GM18867 (cell line): ENCODE data around the gene KCNQ2.

ENCODE experiments used
- ATAC-seq: cut with Tn5 transposase; IDR thresholded peaks from one replicate; pipeline ENCODE4 v1.9.1; 2021; ENCODE audit warnings: mild to moderate bottlenecking, moderate library complexity; ENCODE audit not compliant: unreplicated experiment

Gene KCNQ2

DNA sequence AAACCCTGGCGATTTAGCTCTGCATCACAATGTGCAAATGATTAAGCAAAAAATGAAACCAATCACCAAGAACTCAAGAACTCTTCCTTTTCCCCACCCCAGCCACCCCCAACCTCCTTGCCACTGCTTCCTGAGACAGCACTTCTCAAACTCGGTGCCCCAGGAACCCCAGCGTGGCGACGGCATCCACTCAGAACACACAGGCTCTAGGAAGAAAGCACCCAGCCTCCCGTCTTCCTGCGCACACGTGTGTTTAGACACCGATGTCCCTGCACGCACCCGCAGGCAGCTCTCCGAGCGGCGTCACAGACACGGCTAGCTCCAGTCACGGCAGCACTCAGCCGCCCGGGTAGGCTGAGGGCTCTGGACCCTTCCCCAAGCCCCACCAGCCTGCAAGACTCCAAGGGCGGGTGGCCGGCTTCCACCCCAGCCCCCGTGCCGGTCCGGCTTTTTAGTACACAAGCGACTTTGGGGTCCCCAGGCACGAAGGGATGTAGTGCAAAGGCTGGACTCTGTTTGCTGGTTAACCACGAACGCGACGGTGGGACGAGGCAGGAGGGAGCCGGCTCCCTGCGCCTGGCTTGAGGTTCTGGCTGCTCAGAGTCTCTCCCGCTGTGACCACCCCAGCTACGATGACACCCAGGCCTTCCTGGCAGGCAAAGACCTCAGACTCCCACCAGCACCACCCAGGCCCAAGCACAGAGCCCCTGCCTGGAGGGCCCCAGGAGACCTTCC lies 51.9 kb downstream of the KCNQ2 start:
- no peak for ATAC-seq

- no peak for ATAC-seq
Observed at GRCh38 chr20:63419299-63419698, 53.2 kb downstream of the KCNQ2 start.

DNA sequence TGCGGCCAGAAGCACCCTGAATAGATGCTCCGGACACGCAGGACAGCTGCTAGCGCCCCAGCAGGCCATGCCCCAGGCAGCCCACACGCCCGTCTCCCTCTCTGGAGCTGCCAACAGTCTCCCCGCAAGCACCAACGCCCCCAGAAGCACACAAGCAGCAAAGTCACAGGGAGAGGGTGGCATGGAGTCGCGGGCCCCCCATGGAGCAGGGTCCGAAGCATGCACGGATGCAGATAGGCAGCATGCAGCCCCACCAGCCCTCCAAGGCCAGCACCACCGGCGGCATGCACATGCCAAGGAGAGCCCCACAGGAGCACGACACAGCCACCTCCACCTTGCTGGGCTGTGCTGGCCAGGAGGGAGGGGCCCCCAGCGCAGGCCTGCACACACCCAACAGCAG lies 53.8 kb downstream of the KCNQ2 start:
- no peak for ATAC-seq

DNA sequence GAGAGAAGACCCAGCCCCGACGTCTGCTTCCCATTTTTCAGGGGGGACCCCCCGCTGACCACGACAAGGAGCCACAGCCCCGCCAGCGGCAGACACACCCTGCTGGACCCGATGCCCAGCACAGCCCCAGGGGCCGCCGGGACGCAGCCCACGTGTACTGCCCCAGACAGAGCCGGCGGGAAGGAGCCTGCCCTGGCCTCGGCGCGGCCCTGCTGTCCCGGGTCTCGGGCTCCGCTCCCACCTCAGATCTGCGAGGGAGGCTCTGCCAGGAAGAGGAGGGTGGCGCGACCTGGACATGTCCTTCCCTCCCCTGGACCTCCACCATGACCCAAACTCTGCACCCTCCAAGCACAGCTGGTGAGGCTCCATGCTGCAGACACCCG lies 54.7 kb downstream of the KCNQ2 start:
- ATAC-seq: no peak

DNA sequence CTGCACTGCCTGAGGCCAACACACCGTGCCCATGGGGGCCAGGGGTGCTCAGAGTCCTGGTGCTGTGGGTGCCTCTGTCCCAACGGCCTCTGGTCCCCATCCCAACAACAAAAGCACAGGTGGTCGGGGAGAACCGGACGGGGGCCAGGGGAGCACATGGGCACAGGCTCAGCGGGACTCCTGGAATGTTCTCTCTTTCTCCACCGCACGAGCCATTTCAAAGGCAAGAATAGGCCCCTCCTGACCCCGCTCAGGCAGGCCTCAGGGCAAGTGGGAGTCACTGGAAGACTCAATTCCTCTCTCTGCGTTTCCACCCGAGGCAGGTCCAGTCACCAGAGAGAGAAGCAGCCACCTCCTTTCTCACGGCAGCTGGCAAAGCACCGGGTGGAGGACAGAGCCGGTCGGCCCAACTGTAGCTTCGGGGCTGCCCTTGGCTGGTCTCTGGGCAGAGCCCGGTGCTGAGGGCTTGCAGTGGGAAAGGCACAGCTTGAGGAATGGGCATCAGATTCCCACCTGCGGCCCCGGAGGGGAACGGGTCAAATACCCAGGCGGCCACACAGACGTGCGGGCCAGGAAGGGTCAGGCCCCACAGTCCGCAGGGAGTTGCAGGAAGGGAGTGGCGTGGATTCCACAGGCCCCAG lies 55.2 kb downstream of the KCNQ2 start:
- ATAC-seq: no peak

GRCh38 chr20:63416631-63417030 lies 55.8 kb downstream of the KCNQ2 start:
- ATAC-seq: no peak

DNA sequence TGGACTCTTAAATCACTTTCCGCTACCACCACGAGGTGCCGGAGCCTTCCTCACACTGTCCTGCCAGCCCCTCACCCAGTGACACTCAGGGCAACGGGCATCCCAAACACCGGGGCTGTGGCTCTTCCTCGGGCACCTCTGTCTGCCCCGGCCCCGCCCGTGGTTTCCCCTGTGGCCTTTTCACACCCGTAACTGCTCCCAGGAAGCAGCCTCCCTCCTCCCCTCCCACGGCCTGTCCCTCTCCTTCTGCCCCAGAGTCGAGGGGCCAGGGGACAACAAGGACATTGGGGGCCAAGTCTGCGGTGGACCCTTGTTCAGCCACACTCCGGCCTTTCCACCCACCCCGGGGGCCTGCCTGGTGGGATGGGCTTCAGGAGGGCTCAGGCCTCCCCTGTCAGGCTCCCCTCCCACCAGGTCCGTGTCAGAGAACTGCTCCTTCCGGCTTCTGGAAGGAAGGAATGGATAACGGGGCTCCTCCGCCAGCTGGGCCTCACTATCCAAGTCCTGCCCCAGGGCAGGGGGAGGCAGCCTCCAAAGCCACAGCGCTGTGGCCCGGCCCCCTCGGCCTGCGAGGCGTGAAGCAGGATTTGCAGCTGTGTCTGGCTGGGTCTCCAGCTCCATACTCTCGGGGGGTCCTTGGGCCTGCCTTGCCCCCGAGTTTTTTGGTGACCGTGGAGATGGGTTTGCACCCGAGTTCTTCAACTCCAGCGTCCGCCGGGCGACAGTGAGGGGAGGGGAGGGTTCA lies 56.6 kb downstream of the KCNQ2 start:
- ATAC-seq: no peak

DNA sequence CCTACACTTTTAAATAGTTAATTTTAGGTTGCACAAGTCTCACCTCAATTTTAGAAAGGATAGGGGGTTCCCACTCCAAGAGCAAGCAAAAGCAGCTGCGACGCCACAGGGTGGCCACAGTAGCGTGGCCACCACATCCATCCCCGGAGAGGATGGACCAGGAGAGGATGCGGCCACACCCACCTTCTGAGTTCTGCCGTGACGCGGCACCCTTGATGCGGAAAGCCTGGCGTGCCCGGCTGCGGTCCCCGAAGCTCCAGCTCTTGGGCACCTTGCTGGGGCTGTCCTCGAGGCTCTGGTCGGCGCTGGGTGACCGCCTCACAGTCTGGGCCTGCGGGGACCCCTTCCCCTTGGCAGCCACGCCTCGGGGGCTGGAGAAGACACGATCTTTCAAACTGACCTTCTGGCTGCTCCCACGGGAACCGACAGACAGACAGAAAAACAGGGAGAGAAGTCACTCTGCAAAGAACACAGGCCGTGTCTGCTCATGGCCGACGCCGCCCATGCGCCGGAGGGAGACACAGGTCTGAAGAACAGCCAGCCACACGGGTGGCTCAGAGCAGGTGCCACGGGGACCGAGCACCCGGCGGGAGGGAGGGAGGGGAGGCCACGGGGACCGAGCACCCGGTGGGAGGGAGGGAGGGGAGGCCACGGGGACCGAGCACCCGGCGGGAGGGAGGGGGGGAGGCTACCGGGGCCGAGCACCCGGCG lies 57.6 kb downstream of the KCNQ2 start:
- no peak for ATAC-seq

- ATAC-seq: no peak
Observed at GRCh38 chr20:63413963-63414684, 58.3 kb downstream of the KCNQ2 start.

GRCh38 chr20:63413323-63413722 lies 59.1 kb downstream of the KCNQ2 start:
- no peak for ATAC-seq

- no peak for ATAC-seq
Observed at GRCh38 chr20:63412889-63413288, 59.6 kb downstream of the KCNQ2 start.

- no peak for ATAC-seq
Observed at GRCh38 chr20:63411898-63412631, 60.4 kb downstream of the KCNQ2 start.

DNA sequence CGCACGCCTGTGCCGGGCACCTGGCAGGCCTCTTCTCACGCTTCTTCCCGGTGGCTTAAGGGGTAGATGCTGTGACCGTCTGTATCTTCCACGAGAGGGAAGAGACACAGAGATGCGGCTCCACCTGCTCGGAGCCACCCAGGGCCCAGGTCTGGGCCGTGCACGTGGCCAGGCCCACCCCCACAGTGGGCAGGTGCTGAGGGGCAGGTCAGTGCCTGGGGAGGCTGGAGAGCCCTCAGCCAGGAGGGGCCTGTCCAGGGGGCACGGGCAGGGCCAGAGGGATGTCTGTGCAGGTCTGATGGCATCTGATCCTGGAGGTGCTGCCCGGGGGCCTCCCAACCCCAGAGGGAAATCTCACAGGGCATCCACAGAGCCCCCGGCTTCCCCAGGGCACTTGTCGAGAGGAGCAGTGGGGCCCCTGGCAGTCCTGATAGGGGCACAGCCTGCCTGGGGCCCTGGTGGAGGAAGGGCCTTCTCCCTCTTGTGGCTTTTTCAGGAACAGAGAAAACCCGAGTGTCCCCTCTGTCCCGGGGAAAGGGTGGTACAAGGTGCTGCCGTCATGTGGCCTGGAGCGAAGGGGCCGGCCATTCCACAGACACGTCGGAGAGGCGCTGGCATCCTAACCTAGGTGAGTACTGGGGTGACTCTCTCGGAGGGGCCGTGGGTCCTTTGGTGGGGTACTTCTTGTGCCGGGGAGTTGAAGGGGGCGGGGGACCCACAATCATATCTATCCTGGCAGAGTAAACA lies 61.1 kb downstream of the KCNQ2 start:
- no peak for ATAC-seq

- ATAC-seq: no peak
Observed at GRCh38 chr20:63409834-63410435, 62.5 kb downstream of the KCNQ2 start.

- no peak for ATAC-seq
Observed at GRCh38 chr20:63409066-63409833, 63.2 kb downstream of the KCNQ2 start.

GRCh38 chr20:63408684-63409046 lies 63.8 kb downstream of the KCNQ2 start:
- no peak for ATAC-seq

DNA sequence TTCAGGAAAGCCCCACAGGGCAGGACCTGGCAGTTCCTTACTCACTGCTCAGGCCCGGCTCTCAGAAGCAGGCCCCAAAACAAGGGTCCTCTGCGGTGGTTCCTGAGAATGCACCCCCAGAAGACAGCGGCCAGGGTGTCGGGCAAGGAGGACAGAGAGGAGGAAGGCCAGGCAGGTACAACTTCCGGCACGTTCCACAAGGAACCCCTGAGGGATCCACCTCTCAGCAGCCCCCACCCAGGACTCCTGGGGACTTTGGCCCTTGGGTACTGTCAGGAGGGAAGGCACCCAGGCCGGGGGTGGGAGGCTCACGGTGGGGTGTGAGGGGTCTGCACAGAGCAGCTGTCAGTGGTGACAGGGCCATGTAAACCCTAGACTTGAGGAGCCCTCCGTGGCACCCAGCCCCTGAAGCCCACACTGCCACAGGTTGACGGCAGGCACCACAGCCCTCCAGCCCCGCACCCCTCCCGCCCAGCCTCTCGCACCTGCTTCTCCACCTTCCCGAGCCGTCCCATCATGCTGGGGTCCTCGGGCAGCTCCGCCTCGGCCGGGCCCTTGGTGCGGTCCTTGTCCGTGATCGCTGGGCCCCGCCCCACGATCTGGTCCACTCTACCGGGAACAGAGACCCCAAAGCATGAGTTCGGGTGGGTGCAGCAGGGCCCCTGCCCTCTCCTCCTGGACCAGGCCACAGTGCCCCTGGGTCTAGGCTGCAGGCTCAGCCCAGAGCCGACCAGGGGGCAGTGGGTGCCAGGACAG lies 64.3 kb downstream of the KCNQ2 start:
- ATAC-seq: no peak
